PC-9 (cell line): ENCODE results near the gene ATP2B2.

ENCODE experiments used
- EZH2 ChIP-seq: fragments of 200-600 bp; sonication (generic); IDR thresholded peaks from 2 replicates; pipeline ENCODE4 v1.8.0; 2017; ENCODE audit warnings: antibody characterized with exemption, low read depth
- TF ChIP-seq, protein P1 (sequence below): fragments of 200-600 bp; sonication (generic); conservative IDR thresholded peaks from 2 replicates; pipeline ENCODE4 v1.6.1; 2017; ENCODE audit warnings: mixed run types, antibody characterized with exemption, mild to moderate bottlenecking, moderate library complexity

DNA sequence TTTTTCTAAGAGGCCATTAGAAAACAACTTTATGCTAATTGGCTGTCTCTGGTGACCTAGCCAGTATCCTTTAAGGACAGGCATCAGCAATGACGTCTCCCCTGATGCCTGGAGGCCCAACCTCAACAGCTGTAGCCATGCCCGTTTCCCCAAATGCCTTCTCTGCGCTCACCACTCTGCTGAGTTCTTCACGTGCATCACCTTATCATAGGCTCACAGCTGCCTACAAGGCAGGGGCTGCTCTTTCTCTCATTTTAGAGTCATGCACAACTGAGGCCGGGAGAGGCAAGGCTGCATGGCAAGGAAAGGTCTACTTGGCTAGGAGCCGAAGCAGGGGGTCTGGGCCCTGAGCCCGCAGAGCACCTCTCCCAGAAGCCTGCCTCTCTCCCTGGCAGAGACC is 140.6 kb downstream of the ATP2B2 start:
- TF ChIP-seq, protein P1, sequence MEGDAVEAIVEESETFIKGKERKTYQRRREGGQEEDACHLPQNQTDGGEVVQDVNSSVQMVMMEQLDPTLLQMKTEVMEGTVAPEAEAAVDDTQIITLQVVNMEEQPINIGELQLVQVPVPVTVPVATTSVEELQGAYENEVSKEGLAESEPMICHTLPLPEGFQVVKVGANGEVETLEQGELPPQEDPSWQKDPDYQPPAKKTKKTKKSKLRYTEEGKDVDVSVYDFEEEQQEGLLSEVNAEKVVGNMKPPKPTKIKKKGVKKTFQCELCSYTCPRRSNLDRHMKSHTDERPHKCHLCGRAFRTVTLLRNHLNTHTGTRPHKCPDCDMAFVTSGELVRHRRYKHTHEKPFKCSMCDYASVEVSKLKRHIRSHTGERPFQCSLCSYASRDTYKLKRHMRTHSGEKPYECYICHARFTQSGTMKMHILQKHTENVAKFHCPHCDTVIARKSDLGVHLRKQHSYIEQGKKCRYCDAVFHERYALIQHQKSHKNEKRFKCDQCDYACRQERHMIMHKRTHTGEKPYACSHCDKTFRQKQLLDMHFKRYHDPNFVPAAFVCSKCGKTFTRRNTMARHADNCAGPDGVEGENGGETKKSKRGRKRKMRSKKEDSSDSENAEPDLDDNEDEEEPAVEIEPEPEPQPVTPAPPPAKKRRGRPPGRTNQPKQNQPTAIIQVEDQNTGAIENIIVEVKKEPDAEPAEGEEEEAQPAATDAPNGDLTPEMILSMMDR: no peak
- TF ChIP-seq EZH2: no peak
